ENCODE results near the gene EHD2.
"Not testable (repeated sequence)": the region's sequence is repeated elsewhere in the genome, so short reads cannot be mapped to it uniquely, and the experiment has no call there.

EHD2 gene

DNA sequence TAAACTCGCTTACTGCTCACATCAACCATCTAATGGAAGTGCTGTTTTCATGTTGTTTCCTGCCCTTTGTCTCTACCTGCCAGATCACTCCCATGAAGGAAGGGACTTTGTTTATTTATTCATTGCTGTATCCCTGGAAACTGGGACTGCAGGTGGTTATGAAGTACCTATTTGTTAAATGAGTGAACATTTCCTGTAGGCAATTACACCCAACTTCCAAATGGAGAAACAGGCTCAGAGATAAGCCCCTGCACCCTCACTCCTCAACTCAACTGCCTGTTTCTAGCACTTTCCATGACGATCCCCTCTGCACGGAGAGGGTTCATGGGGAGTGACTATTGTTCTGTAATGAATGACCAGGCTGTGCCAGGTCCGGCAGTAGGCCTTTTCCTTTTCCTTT lies 63.3 kb downstream of the EHD2 start:
- no peak for DNase-seq

DNA sequence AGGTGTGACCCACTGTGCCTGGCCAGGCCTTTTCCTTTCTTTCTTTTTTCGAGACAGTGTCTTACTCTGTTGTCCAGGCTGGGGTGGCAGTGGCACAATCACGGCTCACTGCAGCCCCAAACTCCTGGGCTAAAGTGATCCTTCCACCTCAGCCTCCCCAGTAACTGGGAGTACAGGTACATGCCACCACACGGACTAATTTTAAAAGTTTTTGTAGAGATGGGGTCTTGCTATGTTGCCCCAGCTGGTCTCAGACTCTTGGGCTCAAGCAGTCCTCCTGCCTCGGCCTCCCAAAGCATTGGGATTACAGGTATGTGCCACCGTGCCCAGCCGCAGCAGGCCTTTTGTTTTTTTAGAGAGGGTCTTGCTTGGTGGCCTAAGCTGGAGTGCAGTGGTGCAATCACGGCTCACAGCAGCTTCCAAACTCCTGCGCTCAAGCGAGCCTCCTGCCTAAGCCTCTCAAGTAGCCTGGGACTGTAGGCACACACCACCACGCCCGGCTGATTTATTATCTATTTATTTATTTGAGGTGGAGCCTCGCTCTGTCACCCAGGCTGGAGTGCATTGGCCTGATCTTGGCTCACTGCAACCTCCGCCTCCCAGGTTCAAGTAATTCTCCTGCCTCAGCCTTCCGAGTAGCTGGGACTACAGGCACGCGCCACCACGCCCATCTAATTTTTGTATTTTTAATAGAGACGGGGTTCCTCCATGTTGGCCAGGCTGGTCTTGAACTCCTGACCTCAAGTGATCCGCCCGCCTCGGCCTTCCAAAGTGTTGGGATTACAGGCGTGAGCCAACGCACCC lies 64.2 kb downstream of the EHD2 start:
- not testable (repeated sequence) for DNase-seq

- peak; percentile 69 for DNase-seq
Observed at GRCh38 chr19:47778049-47778953, 65.1 kb downstream of the EHD2 start, which contains the start of gene SELENOW. Gene SELENOW, plus strand, starts transcription at chr19:47778703. Its CDS starts 83 bp downstream, at chr19:47778786.

DNA sequence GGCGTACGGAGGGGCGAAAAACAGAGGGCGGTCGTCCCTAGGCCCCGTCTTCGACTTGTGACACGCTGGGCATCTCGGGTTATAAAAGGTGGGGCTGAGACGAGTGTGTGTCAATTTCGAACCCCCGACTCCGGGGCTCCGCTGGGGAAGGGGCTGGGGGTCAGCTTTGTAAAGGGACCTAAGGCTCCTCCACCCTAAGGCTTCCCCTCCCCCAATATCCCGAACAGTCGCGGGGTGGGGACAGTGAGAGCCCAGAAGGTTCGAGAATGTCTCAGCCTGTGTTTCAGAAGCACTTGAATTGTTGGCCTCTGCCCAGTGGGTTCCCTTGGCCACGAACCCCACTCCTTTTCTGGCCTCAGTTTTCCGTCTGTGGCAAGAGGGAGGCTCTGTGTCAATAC lies 65.7 kb downstream of the EHD2 start:
- peak; percentile 9 for DNase-seq

GRCh38 chr19:47779524-47780214 lies 66.4 kb downstream of the EHD2 start:
- DNase-seq, result no peak

DNA sequence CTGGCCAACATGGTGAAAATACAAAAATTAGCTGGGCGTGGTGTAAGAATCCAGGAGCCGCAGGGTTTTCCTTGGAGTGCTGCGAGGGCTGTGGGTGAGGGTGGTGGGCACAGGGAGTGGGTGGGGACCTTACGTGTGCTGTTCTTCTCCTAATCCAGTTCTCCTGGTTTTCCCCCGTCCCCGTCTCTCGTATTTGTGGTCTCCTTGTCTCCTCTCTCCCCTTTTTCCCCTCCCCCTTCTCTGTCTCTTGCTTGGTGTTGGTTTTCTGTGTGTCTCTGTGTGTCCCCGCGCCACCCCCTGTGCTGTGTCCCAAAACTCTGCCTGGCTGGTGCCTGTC lies 67.0 kb downstream of the EHD2 start:
- DNase-seq, result no peak

- DNase-seq, result no peak
Observed at GRCh38 chr19:47781590-47782262, 68.5 kb downstream of the EHD2 start.

GRCh38 chr19:47786566-47786965 lies 73.3 kb downstream of the EHD2 start:
- no peak for DNase-seq

GRCh38 chr19:47787307-47787706 lies 74.1 kb downstream of the EHD2 start:
- DNase-seq, result not testable (repeated sequence)

- not testable (repeated sequence) for DNase-seq
Observed at GRCh38 chr19:47789811-47790210, 76.6 kb downstream of the EHD2 start.

GRCh38 chr19:47790398-47790814 lies 77.2 kb downstream of the EHD2 start:
- peak; percentile 69 for DNase-seq

GRCh38 chr19:47792616-47793015 lies 79.4 kb downstream of the EHD2 start:
- no peak for DNase-seq
